MCF 10A (cell line): ENCODE results near the gene PHF5A. TPM values are rescaled to one million over a fixed set of nuclear protein-coding genes. Genes with fewer than 3 reads are reported as not detected.

Experiments used
- BruUV-seq: library from RNA; stranded (reverse); fragments of 400-500 nt; replicated peaks from 2 replicates; lab custom pipeline; 2021; lab: Mats Ljungman, UMichigan
- CTCF ChIA-PET: fragments of 300-600 bp; sonication (Branson Sonifier 250); formaldehyde crosslinking; extraction: SDS; loops from one replicate; lab custom pipeline; 2021; ENCODE audit warnings: antibody characterized with exemption, inconsistent platforms; lab: Yijun Ruan, JAX
- POLR2A ChIA-PET: fragments of 300-600, 350-650 bp; sonication (Branson Sonifier 250); formaldehyde crosslinking; extraction: SDS; loops from one replicate; lab custom pipeline; 2020; ENCODE audit warnings: antibody characterized with exemption, inconsistent platforms; lab: Yijun Ruan, JAX
- DNase-seq: peaks from one replicate; pipeline ENCODE4 v3.0.0-alpha.2; 2018; ENCODE audit not compliant: unreplicated experiment
- H3K27ac Mint-ChIP-seq: one replicate; pipeline ENCODE4 v1.8.0; 2022; ENCODE audit warnings: mild to moderate bottlenecking, low read depth, mixed read lengths; ENCODE audit not compliant: unreplicated experiment
- H3K27me3 Mint-ChIP-seq: one replicate; pipeline ENCODE4 v1.8.0; 2022; ENCODE audit warnings: mixed read lengths; ENCODE audit not compliant: insufficient read depth, unreplicated experiment
- H3K36me3 Mint-ChIP-seq: one replicate; pipeline ENCODE4 v1.8.0; 2022; ENCODE audit warnings: mild to moderate bottlenecking, moderate library complexity, mixed read lengths; ENCODE audit not compliant: insufficient read depth, unreplicated experiment
- H3K4me1 Mint-ChIP-seq: one replicate; pipeline ENCODE4 v1.8.0; 2022; ENCODE audit warnings: mixed read lengths; ENCODE audit not compliant: insufficient read depth, unreplicated experiment
- H3K4me3 Mint-ChIP-seq: one replicate; pipeline ENCODE4 v1.8.0; 2022; ENCODE audit warnings: mild to moderate bottlenecking, moderate library complexity, mixed read lengths; ENCODE audit not compliant: unreplicated experiment
- H3K9me3 Mint-ChIP-seq: one replicate; pipeline ENCODE4 v1.8.0; 2022; ENCODE audit warnings: mixed read lengths; ENCODE audit not compliant: unreplicated experiment
- CTCF ChIP-seq: fragments of 200-600 bp; IDR thresholded peaks from one replicate; pipeline ENCODE4 v1.8.0; 2022; ENCODE audit warnings: antibody characterized with exemption, mild to moderate bottlenecking; ENCODE audit not compliant: unreplicated experiment
- intact Hi-C: fragments of 100-400 bp; cut with micrococcal nuclease; formaldehyde crosslinking; loops from 2 replicates; pipeline ENCODE4 v1.14.1; 2022
- total RNA-seq: library from RNA; stranded (reverse); gene quantifications from 2 replicates; pipeline ENCODE4 v1.2.3, GENCODE V29; 2022

PHF5A gene
- total RNA-seq, 1 experiment from 2014 or later = 62.3 TPM

GRCh38 chr22:41482319-41482935, 13.9 kb upstream of the PHF5A start:
- H3K27me3 Mint-ChIP-seq = no peaks in the 10 kb centered on the region
- ChIA-PET CTCF (interaction anchor here (1.0 to 1.2 kb wide), 3 partner anchors 9 to 35 kb away, joined by 3 to 4 read pairs (median 3); no protein-coding TSS in a partner anchor), POLR2A (interaction anchor here (2.5 kb wide), 1 partner anchor 14 kb away, joined by 9 read pairs; the partner anchor contains the start of genes ACO2 and PHF5A)
- no peak overlapping the region for H3K27ac Mint-ChIP-seq
- TF ChIP-seq CTCF = no peak
- BruUV-seq = no TSS peak
- peaks cover 33% of the 10 kb centered on the region for H3K4me1 Mint-ChIP-seq
- DNase-seq = no peak
- intact Hi-C loops = no loop called here
- H3K4me3 Mint-ChIP-seq = no peak overlapping the region
- H3K36me3 Mint-ChIP-seq = peaks cover 31% of the 10 kb centered on the region
- H3K9me3 Mint-ChIP-seq = no peaks in the 10 kb centered on the region

- Mint-ChIP-seq H3K27ac (no peak overlapping the region), H3K9me3 (no peaks in the 10 kb centered on the region), H3K36me3 (peaks cover 31% of the 10 kb centered on the region), H3K27me3 (no peaks in the 10 kb centered on the region), H3K4me3 (no peak overlapping the region), H3K4me1 (peaks cover 28% of the 10 kb centered on the region)
- DNase-seq = no peak
- POLR2A ChIA-PET = interaction anchor here (2.5 kb wide), 1 partner anchor 13 kb away, joined by 9 read pairs; the partner anchor contains the start of genes ACO2 and PHF5A
- intact Hi-C loops = no loop called here
- no peak for TF ChIP-seq CTCF
- CTCF ChIA-PET = interaction anchor here (1.0 to 1.1 kb wide), 2 partner anchors 8 to 36 kb away, joined by 3 to 4 read pairs; no protein-coding TSS in a partner anchor
- no TSS peak for BruUV-seq
Observed at GRCh38 chr22:41481925-41482318, 13.4 kb upstream of the PHF5A start.

GRCh38 chr22:41481131-41481830, 12.8 kb upstream of the PHF5A start:
- Mint-ChIP-seq H3K27me3 (no peaks in the 10 kb centered on the region), H3K9me3 (no peaks in the 10 kb centered on the region), H3K27ac (peak overlapping the region; percentile 25), H3K36me3 (peaks cover 32% of the 10 kb centered on the region), H3K4me3 (no peak overlapping the region), H3K4me1 (peaks cover 25% of the 10 kb centered on the region)
- CTCF ChIA-PET = interaction anchor here (0.6 to 1.1 kb wide), 4 partner anchors 8 to 200 kb away, joined by 3 to 4 read pairs (median 3); no protein-coding TSS in a partner anchor
- no peak for DNase-seq
- intact Hi-C loops = no loop called here
- POLR2A ChIA-PET = interaction anchor here (1.0 to 4.4 kb wide), 4 partner anchors 12 to 35 kb away, joined by 4 to 39 read pairs (median 7); partner anchors contain the start of genes ACO2, PHF5A and TOB2
- no TSS peak for BruUV-seq
- no peak for TF ChIP-seq CTCF

GRCh38 chr22:41480397-41480735, 11.9 kb upstream of the PHF5A start:
- no peak for TF ChIP-seq CTCF
- Mint-ChIP-seq H3K27ac (peak overlapping the region; percentile 25), H3K27me3 (no peaks in the 10 kb centered on the region), H3K9me3 (no peaks in the 10 kb centered on the region), H3K4me3 (no peak overlapping the region), H3K36me3 (peaks cover 33% of the 10 kb centered on the region), H3K4me1 (peaks cover 25% of the 10 kb centered on the region)
- CTCF ChIA-PET = interaction anchor here (0.6 to 1.5 kb wide), 3 partner anchors 15 to 559 kb away, joined by 3 read pairs; no protein-coding TSS in a partner anchor
- intact Hi-C loops = no loop called here
- POLR2A ChIA-PET = interaction anchor here (1.0 to 4.4 kb wide), 4 partner anchors 11 to 34 kb away, joined by 4 to 39 read pairs (median 4); partner anchors contain the start of genes ACO2, PHF5A and TOB2
- DNase-seq = peak; percentile 34
- no TSS peak for BruUV-seq
